PC-3 (cell line): ENCODE measurements around the gene TARS3. TPM values are rescaled to one million over a fixed set of nuclear protein-coding genes. Genes with fewer than 3 reads are reported as not detected.

ENCODE experiments used
- ATAC-seq: fragments of 200-7000 bp; cut with Tn5 transposase; 2 replicates; pipeline ENCODE4 v1.9.1; 2020; ENCODE audit warnings: mild to moderate bottlenecking, moderate library complexity
- BruUV-seq: library from RNA; stranded (reverse); fragments of 400-500 nt; replicated peaks from 2 replicates; lab custom pipeline; 2021; lab: Mats Ljungman, UMichigan
- CTCF ChIA-PET: fragments of 300-600 bp; sonication (Branson Sonifier 250); formaldehyde crosslinking; loops from one replicate; lab custom pipeline; 2022; ENCODE audit warnings: antibody characterized with exemption; lab: Charles Lee
- POLR2A ChIA-PET: fragments of 300-600 bp; sonication (Branson Sonifier 250); formaldehyde crosslinking; loops from one replicate; lab custom pipeline; 2022; ENCODE audit warnings: antibody characterized with exemption; ENCODE audit not compliant: unreplicated experiment; lab: Charles Lee
- DNase-seq: peaks from one replicate; pipeline ENCODE4 v3.0.0-alpha.2; 2015
- H2AFZ ChIP-seq: fragments of 300-600 bp; sonication (generic); 2 replicates; pipeline ENCODE4 v1.6.0; 2016; ENCODE audit warnings: antibody characterized with exemption, low read length
- H3F3A ChIP-seq: fragments of 300-600 bp; sonication (generic); one replicate; pipeline ENCODE4 v1.6.0; 2017; ENCODE audit warnings: antibody characterized with exemption, low read length, control low read depth, mild to moderate bottlenecking; ENCODE audit not compliant: unreplicated experiment
- H3K27ac ChIP-seq: fragments of 300-600 bp; sonication (generic); 2 replicates; pipeline ENCODE4 v1.5.1; 2016; ENCODE audit warnings: mild to moderate bottlenecking, low read length
- H3K27me3 ChIP-seq: fragments of 300-600 bp; sonication (generic); 2 replicates; pipeline ENCODE4 v1.6.1; 2016; ENCODE audit warnings: low read length, mixed read lengths
- H3K36me3 ChIP-seq: fragments of 300-600 bp; sonication (generic); 2 replicates; pipeline ENCODE4 v1.6.1; 2016; ENCODE audit warnings: low read depth, mixed run types, low read length, mixed read lengths
- H3K4me1 ChIP-seq: fragments of 300-600 bp; sonication (generic); 2 replicates; pipeline ENCODE4 v1.5.1; 2016; ENCODE audit warnings: low read length; ENCODE audit not compliant: insufficient read depth
- H3K4me2 ChIP-seq: fragments of 300-600 bp; sonication (generic); 2 replicates; pipeline ENCODE4 v1.6.0; 2016; ENCODE audit warnings: low read length
- H3K4me3 ChIP-seq: fragments of 300-600 bp; sonication (generic); 2 replicates; pipeline ENCODE4 v1.5.1; 2016; ENCODE audit warnings: mild to moderate bottlenecking, low read length, mixed read lengths
- H3K79me2 ChIP-seq: fragments of 300-600 bp; sonication (generic); 2 replicates; pipeline ENCODE4 v1.6.1; 2017; ENCODE audit warnings: low read length, mixed read lengths
- H3K9ac ChIP-seq: fragments of 300-600 bp; sonication (generic); 2 replicates; pipeline ENCODE4 v1.6.0; 2016; ENCODE audit warnings: mild to moderate bottlenecking, low read length
- H3K9me2 ChIP-seq: fragments of 300-600 bp; sonication (generic); replicated peaks from 2 replicates; pipeline ENCODE4 v1.6.1; 2016; ENCODE audit warnings: mixed run types, low read length, mixed read lengths
- H3K9me3 ChIP-seq: fragments of 300-600 bp; sonication (generic); 2 replicates; pipeline ENCODE4 v1.6.1; 2016; ENCODE audit warnings: low read length, mixed read lengths
- H4K20me1 ChIP-seq: fragments of 300-600 bp; sonication (generic); 2 replicates; pipeline ENCODE4 v1.6.1; 2016; ENCODE audit warnings: low read length, mixed read lengths
- CTCF ChIP-seq: fragments of 300-600 bp; sonication (generic); conservative IDR thresholded peaks from 2 replicates; pipeline ENCODE4 v1.5.1; 2017; ENCODE audit warnings: antibody characterized with exemption, low read depth, mild to moderate bottlenecking, low read length
- EZH2 ChIP-seq: fragments of 300-600 bp; sonication (generic); IDR thresholded peaks from one replicate; pipeline ENCODE4 v1.6.1; 2017; ENCODE audit warnings: antibody characterized with exemption, mild to moderate bottlenecking, low read length; ENCODE audit not compliant: unreplicated experiment
- EZH2phosphoT487 ChIP-seq: fragments of 300-600 bp; sonication (generic); IDR thresholded peaks from 2 replicates; pipeline ENCODE4 v1.6.1; 2018; ENCODE audit warnings: mild to moderate bottlenecking, antibody characterized with exemption, low read length, borderline replicate concordance
- intact Hi-C: fragments of 100-400 bp; cut with micrococcal nuclease; formaldehyde crosslinking; loops from 2 replicates; pipeline ENCODE4 v1.9.0; 2023
- total RNA-seq: library from RNA; depleted of rRNA; stranded (reverse); fragments of >200 nt; gene quantifications from 2 replicates; pipeline ENCODE4 v1.2.3, GENCODE V29; 2014

TARS3 gene
- total RNA-seq, 1 experiment from 2014 or later, result 5.4 TPM

DNA sequence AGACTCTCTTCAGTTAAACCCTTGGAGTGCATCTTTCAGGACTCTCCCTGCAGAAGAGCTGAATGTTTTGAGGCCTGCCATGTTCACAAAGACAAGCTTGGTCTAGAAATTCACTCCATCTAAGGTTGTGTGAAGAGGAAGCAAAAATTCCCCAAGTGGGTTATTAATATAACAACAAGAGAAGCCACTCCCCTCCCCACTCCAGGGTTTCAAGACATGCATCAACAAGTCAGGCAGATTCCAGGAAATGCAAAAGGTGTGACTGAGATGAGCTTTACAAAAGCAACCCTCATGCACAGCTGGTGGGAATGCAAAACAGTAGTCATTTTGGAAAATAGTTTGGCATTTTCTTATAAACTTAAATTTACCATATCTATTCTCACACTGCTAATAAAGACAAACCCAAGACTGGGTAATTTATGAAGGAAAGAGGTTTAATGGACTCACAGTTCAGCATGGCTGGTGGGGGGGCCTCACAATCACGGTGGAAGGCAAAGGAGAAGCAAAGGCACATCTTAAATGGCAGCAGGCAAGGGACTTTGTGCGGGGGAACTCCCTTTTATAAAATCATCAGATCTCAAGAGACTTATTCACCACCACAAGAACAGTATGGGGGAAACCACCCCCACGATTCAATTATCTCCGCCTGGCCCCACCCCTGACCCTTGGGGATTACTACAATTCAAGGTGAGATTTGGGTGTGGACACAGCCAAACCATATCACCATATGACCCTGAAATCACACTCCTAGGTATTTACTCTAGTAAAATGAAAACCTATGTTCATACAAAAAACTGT is 31.3 kb downstream of the TARS3 start:
- H3K9me3 ChIP-seq, result no peaks in the 10 kb centered on the region
- intact Hi-C loops, result no loop called here
- CTCF ChIA-PET, result no interaction called here
- ATAC-seq, result no peak
- H4K20me1 ChIP-seq, result no peaks in the 10 kb centered on the region
- no peak overlapping the region for H3K9ac ChIP-seq
- H3K4me1 ChIP-seq, result no peaks in the 10 kb centered on the region
- no peaks in the 10 kb centered on the region for H3K9me2 ChIP-seq
- H2AFZ ChIP-seq, result no peak overlapping the region
- H3K4me3 ChIP-seq, result no peak overlapping the region
- H3K27ac ChIP-seq, result no peak overlapping the region
- H3F3A ChIP-seq, result no peaks in the 10 kb centered on the region
- no TSS peak for BruUV-seq
- no peaks in the 10 kb centered on the region for H3K79me2 ChIP-seq
- DNase-seq, result no peak
- POLR2A ChIA-PET, result no interaction called here
- H3K36me3 ChIP-seq, result no peaks in the 10 kb centered on the region
- no peaks in the 10 kb centered on the region for H3K27me3 ChIP-seq
- TF ChIP-seq EZH2phosphoT487 (no peak), CTCF (no peak)
- H3K4me2 ChIP-seq, result no peak overlapping the region

- POLR2A ChIA-PET, result no interaction called here
- no peaks in the 10 kb centered on the region for H3K4me1 ChIP-seq
- H3K9me3 ChIP-seq, result no peaks in the 10 kb centered on the region
- no peaks in the 10 kb centered on the region for H3K79me2 ChIP-seq
- no peaks in the 10 kb centered on the region for H3F3A ChIP-seq
- CTCF ChIA-PET, result no interaction called here
- no peaks in the 10 kb centered on the region for H3K9me2 ChIP-seq
- TF ChIP-seq CTCF, result no peak
- TF ChIP-seq EZH2phosphoT487, result no peak
- TF ChIP-seq EZH2, result no peak
- H3K9ac ChIP-seq, result no peak overlapping the region
- no peaks in the 10 kb centered on the region for H4K20me1 ChIP-seq
- H3K27ac ChIP-seq, result no peak overlapping the region
- ATAC-seq (no peak), DNase-seq (no peak)
- no peak overlapping the region for H2AFZ ChIP-seq
- H3K36me3 ChIP-seq, result no peaks in the 10 kb centered on the region
- no peaks in the 10 kb centered on the region for H3K27me3 ChIP-seq
- no peak overlapping the region for H3K4me2 ChIP-seq
- intact Hi-C loops, result no loop called here
- no peak overlapping the region for H3K4me3 ChIP-seq
- no TSS peak for BruUV-seq
Measured at GRCh38 chr15:101689901-101690300, 34.4 kb downstream of the TARS3 start.

DNA sequence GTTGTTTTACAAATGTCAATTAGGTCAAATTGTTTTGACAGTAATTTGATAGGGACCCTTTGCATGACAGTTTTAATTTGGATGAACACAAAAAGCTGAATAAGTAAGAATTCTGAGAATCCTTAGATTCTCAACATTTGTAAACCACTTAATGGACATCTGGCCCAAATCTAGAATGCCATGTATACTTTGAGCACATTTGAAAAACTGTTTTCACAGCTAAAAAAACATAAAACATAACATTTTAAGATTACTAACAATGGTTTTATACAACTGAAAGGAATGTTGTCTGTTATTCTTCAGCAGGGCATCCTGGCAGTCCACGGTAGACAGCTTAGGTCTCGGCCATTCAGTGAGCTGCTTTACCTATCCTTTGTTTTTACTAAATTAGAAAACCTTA is 37.6 kb downstream of the TARS3 start:
- no peak for DNase-seq
- Histone ChIP-seq H3K27ac (no peak overlapping the region), H2AFZ (no peak overlapping the region), H3K79me2 (no peaks in the 10 kb centered on the region), H3K27me3 (no peaks in the 10 kb centered on the region), H3K9me2 (no peaks in the 10 kb centered on the region), H4K20me1 (no peaks in the 10 kb centered on the region), H3F3A (no peaks in the 10 kb centered on the region), H3K9ac (no peak overlapping the region), H3K9me3 (no peaks in the 10 kb centered on the region), H3K4me3 (no peak overlapping the region), H3K4me2 (no peak overlapping the region), H3K36me3 (no peaks in the 10 kb centered on the region), H3K4me1 (peaks cover 11% of the 10 kb centered on the region)
- intact Hi-C loops, result no loop called here
- CTCF ChIA-PET, result no interaction called here
- BruUV-seq, result no TSS peak
- POLR2A ChIA-PET, result no interaction called here
- ATAC-seq, result no peak
- no peak for TF ChIP-seq EZH2phosphoT487
- TF ChIP-seq CTCF, result no peak
- TF ChIP-seq EZH2, result no peak
